22Rv1 (cell line): ENCODE results near the gene ATP11A.

Source experiments
- H3K27ac ChIP-seq: fragments of 450-650 bp; 2 replicates; pipeline ENCODE4 v1.5.1; 2017
- ZFX ChIP-seq: fragments of 450-650 bp; IDR thresholded peaks from 2 replicates; pipeline ENCODE4 v1.6.1; 2017; ENCODE audit warnings: antibody characterized with exemption, borderline replicate concordance
- TF ChIP-seq, protein P1 (sequence below): fragments of 450-650 bp; IDR thresholded peaks from 2 replicates; pipeline ENCODE4 v1.5.1; 2017; ENCODE audit warnings: mild to moderate bottlenecking

Gene ATP11A

DNA sequence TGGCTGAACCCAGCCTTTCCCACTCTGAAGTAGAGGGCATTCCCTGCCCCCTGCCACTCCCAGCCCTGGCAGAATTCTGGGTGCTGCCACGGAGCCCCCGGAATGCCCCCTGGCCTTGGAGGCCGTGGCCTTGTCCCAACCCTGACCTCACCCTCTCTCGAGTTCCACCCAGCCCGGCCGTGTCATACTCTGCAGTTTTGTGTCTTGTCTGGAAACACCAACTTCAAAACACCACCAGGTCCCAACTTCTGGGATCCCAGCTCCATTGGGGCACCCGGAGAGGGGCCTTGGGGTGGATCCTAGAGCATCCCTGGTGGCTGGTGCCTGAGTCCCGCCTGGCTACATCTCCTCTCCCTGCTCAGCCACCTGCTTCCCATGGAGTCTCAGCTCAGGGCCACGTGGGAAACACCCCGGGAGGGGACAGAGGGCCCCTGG, 197.7 kb downstream of the ATP11A start:
- H3K27ac ChIP-seq, result no peak overlapping the region
- TF ChIP-seq, protein P1, sequence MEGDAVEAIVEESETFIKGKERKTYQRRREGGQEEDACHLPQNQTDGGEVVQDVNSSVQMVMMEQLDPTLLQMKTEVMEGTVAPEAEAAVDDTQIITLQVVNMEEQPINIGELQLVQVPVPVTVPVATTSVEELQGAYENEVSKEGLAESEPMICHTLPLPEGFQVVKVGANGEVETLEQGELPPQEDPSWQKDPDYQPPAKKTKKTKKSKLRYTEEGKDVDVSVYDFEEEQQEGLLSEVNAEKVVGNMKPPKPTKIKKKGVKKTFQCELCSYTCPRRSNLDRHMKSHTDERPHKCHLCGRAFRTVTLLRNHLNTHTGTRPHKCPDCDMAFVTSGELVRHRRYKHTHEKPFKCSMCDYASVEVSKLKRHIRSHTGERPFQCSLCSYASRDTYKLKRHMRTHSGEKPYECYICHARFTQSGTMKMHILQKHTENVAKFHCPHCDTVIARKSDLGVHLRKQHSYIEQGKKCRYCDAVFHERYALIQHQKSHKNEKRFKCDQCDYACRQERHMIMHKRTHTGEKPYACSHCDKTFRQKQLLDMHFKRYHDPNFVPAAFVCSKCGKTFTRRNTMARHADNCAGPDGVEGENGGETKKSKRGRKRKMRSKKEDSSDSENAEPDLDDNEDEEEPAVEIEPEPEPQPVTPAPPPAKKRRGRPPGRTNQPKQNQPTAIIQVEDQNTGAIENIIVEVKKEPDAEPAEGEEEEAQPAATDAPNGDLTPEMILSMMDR, result no peak

DNA sequence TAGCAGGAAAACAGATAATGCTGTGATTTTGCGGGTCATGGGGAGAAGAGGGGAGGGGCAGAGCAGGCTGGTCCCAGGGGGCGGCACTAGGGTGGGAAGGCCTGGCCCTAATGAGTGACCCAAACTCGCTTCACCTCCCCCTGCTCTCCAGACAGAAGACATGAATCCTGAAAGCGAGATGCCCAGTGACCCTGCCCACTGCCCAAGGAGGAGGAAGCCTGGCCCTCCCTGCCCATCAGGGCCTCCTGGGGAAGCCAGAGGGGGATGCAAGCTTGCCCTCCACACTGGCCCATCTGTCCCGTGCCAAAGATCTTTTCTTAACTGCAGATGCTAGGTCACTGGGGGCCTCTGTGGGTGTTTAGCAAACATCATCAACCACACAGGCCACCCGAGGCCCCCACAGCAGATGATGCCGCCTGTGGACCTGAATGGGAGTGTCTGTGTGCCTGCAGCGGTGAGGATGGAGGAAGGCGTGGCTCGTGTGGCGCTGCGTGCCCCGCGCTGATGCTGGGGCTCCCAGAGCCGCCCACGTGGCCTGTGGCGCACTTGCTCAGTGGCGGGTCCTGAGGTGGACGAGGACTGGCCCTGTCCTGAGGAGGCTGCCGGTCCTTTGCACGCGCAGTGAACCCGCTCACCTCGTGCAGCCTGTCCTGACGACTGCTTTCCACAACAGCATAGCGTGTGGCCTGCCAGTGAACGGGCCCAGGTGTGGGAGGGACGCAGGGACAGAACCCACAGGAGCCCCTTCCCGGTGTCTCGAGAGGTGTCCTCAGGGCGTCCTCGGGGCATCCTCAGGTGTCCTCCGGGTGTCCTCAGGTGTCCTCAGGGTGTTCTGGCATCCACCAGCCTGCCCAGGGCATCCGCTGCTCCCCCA, 198.6 kb downstream of the ATP11A start:
- no peak overlapping the region for H3K27ac ChIP-seq
- TF ChIP-seq, protein P1, result no peak
- no peak for TF ChIP-seq ZFX

DNA sequence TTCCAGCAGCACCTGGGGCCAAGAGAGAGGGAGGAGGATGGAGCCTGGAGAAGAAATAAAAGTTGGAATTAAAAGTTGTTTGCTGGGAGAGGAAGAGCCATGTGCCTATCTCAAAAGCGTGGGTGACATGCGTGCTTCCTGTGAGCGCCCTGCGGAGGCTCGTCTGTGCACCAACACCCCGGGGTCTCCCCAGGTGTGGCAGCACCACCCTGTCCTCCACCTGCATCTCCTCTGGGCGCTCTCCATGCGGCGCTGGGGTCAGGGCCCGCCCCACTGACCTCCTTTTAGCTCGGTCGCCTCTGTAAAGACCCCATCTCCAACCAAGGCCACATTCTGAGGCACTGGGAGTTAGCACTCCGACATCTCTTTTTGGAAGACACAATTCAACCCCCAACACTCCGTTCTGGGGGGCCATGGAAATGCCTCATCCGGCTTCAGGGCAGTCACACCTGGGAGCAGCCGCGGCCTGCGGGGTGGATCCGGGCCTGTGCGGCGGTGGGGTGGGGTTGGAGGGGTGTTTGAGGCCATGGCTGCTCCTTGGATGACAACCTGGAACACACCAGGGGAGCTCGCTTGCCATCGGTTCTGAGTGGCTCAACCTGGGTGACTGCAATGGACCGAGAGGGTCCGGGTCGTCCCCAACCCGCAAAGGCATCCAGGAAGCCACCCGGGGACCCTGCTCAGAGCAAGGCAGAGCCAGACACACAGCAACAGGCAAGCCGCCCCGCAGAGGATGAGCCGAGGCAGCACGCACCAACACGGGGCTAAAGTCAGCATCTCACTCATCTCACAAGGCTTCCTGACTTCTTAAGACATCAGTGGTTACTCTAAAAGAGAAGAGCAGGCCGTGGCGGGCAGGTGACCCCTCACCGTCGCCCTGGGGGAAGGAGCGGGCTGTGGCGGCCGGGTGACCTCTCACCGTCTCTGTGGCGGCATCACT, 199.8 kb downstream of the ATP11A start:
- no peak overlapping the region for H3K27ac ChIP-seq
- TF ChIP-seq ZFX, result no peak
- TF ChIP-seq, protein P1, result no peak

DNA sequence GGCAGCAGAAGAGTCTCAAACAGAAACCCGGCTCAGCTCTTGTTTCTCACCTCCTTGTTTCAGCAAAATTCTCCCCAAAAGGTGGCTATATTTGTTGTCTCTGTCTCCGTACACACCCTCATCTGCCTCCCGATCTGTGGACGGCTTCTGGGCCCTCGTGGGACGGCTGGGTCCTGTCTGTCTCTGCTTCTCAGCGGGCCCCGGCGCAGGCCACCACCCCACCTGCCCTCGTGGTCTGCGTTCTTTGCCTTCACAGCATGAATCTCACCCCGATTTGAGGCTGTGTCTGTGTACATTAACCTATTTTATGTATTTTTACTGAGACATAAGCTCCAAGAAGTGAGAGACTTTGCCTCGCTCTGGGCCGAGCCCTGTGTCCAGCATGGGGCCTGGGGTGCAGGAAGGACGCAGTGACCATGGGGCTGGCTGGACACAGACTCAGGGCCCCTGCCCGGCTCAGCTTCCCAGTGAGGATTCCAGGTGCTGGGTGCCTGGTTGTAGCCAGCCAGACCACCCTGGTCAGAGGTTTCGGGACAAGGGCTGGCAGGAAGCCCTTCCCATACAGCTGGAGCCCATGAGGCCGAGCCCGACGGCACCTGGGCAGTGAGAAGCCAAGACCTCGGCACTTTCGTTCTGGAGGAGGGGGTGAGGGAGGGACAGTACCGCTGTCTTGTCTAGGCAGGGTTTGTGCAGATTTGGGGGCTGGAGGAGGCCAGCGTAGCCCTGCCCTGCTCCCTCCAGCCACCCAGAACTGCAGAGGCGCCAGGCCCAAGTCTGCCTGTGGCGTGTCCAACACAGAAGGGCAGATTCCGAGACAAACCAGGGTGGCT, 200.7 kb downstream of the ATP11A start:
- H3K27ac ChIP-seq, result no peak overlapping the region
- no peak for TF ChIP-seq ZFX
- TF ChIP-seq, protein P1, result no peak

DNA sequence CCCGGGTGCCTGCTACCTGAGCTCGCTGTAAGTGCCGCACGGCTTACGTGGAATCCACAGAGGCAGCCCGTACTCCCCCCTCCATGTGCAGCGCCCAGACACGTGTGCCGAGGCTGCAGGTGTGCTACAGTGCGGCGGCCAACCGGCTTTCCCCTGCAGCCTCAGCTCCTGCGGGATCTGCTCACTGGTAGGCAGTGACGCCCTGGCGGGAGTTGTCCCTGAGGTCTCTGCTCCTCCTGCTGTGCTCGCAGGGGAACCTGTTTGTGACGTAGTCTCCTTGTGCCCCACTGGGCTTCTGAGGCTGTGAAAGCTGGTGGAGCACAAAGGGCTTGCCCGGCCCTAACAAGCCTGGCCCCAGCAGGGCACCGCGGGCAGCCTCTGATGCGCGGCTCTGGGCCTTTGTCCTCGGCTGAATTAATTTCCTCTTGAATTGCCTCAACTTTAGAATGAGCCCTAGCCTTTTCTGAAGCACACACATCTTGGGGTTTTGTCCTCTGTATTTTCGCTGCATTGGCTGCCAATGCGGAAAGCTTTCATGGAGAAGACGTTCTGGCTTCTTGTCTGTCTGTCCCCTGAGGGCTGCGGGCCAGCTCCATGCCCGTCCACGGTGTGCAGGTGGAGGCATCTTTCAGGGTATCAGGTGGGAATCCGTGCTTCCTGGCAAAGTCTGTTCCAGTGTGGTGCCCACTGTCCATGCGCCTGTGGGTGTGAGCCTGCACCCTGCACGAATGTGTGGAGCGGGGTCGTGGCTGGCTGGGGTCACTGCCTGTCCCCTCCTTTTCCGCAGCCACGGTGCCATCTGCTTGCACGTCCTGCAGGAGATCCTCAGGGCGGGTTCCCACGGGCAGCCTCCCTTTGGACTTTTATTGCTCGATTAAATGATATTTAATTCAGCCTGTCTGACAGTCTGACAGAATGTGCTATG, 201.9 kb downstream of the ATP11A start:
- TF ChIP-seq ZFX, result no peak
- TF ChIP-seq, protein P1, result no peak
- H3K27ac ChIP-seq, result no peak overlapping the region
